Measurements from ENCODE around the gene LIN52. TPM values are rescaled to one million over a fixed set of nuclear protein-coding genes. Genes with fewer than 3 reads are reported as not detected.

LIN52 gene
- total and polyA plus RNA-seq, 2 of the 8 experiments (the other 6 are each of a cell fraction or from before 2014, with no cell fraction given), result 6.8 to 11.6 TPM

DNA sequence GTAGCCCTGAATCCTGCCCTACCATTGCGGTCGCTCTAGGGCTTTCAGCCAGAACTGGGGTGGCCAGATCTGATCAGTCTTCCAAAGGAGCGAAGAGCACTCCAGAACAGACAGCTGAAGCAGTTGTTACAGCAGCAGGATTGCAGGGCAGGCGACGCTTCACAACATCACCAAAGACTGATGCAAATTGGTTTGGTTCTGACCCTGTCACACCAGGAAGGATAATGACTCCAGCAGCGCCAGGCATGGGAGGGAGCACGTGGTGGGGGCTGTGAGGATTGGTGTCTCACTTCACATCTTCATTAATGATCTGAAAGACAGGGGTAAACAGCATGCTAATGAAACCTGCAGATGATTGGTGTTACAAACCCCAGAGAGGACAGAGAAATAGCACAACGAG lies 123.9 kb downstream of the LIN52 start (continued):
- TF ChIP-seq, protein P1, sequence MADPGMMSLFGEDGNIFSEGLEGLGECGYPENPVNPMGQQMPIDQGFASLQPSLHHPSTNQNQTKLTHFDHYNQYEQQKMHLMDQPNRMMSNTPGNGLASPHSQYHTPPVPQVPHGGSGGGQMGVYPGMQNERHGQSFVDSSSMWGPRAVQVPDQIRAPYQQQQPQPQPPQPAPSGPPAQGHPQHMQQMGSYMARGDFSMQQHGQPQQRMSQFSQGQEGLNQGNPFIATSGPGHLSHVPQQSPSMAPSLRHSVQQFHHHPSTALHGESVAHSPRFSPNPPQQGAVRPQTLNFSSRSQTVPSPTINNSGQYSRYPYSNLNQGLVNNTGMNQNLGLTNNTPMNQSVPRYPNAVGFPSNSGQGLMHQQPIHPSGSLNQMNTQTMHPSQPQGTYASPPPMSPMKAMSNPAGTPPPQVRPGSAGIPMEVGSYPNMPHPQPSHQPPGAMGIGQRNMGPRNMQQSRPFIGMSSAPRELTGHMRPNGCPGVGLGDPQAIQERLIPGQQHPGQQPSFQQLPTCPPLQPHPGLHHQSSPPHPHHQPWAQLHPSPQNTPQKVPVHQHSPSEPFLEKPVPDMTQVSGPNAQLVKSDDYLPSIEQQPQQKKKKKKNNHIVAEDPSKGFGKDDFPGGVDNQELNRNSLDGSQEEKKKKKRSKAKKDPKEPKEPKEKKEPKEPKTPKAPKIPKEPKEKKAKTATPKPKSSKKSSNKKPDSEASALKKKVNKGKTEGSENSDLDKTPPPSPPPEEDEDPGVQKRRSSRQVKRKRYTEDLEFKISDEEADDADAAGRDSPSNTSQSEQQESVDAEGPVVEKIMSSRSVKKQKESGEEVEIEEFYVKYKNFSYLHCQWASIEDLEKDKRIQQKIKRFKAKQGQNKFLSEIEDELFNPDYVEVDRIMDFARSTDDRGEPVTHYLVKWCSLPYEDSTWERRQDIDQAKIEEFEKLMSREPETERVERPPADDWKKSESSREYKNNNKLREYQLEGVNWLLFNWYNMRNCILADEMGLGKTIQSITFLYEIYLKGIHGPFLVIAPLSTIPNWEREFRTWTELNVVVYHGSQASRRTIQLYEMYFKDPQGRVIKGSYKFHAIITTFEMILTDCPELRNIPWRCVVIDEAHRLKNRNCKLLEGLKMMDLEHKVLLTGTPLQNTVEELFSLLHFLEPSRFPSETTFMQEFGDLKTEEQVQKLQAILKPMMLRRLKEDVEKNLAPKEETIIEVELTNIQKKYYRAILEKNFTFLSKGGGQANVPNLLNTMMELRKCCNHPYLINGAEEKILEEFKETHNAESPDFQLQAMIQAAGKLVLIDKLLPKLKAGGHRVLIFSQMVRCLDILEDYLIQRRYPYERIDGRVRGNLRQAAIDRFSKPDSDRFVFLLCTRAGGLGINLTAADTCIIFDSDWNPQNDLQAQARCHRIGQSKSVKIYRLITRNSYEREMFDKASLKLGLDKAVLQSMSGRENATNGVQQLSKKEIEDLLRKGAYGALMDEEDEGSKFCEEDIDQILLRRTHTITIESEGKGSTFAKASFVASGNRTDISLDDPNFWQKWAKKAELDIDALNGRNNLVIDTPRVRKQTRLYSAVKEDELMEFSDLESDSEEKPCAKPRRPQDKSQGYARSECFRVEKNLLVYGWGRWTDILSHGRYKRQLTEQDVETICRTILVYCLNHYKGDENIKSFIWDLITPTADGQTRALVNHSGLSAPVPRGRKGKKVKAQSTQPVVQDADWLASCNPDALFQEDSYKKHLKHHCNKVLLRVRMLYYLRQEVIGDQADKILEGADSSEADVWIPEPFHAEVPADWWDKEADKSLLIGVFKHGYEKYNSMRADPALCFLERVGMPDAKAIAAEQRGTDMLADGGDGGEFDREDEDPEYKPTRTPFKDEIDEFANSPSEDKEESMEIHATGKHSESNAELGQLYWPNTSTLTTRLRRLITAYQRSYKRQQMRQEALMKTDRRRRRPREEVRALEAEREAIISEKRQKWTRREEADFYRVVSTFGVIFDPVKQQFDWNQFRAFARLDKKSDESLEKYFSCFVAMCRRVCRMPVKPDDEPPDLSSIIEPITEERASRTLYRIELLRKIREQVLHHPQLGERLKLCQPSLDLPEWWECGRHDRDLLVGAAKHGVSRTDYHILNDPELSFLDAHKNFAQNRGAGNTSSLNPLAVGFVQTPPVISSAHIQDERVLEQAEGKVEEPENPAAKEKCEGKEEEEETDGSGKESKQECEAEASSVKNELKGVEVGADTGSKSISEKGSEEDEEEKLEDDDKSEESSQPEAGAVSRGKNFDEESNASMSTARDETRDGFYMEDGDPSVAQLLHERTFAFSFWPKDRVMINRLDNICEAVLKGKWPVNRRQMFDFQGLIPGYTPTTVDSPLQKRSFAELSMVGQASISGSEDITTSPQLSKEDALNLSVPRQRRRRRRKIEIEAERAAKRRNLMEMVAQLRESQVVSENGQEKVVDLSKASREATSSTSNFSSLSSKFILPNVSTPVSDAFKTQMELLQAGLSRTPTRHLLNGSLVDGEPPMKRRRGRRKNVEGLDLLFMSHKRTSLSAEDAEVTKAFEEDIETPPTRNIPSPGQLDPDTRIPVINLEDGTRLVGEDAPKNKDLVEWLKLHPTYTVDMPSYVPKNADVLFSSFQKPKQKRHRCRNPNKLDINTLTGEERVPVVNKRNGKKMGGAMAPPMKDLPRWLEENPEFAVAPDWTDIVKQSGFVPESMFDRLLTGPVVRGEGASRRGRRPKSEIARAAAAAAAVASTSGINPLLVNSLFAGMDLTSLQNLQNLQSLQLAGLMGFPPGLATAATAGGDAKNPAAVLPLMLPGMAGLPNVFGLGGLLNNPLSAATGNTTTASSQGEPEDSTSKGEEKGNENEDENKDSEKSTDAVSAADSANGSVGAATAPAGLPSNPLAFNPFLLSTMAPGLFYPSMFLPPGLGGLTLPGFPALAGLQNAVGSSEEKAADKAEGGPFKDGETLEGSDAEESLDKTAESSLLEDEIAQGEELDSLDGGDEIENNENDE (IDR thresholded peaks at IDR 0.05; ENCODE audit: insufficient replicate concordance, low read length), result no peak
- TF ChIP-seq, protein P2, sequence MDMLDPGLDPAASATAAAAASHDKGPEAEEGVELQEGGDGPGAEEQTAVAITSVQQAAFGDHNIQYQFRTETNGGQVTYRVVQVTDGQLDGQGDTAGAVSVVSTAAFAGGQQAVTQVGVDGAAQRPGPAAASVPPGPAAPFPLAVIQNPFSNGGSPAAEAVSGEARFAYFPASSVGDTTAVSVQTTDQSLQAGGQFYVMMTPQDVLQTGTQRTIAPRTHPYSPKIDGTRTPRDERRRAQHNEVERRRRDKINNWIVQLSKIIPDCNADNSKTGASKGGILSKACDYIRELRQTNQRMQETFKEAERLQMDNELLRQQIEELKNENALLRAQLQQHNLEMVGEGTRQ (IDR thresholded peaks at IDR 0.05; ENCODE audit: low read length), result no peak
- TF ChIP-seq GABPA (IDR thresholded peaks at IDR 0.05; ENCODE audit: borderline replicate concordance, insufficient read depth, low read length), result no peak
- no peak for TF ChIP-seq EGR1 (IDR thresholded peaks at IDR 0.05; ENCODE audit: borderline replicate concordance, low read depth, low read length)
- TF ChIP-seq KDM5A (IDR thresholded peaks at IDR 0.05; ENCODE audit: low read length), result no peak
- no peak for TF ChIP-seq BRCA1 (IDR thresholded peaks at IDR 0.05; ENCODE audit: low read depth, low read length)
- TF ChIP-seq SP2 (IDR thresholded peaks at IDR 0.05; ENCODE audit: low read length), result no peak
- no peak for TF ChIP-seq CREB1 (IDR thresholded peaks at IDR 0.05)

Data from H1 (cell line).